HEK293 (cell line): ENCODE data around the gene DCUN1D2.

ENCODE experiments used
- KLF9 ChIP-seq: fragments of 450-650 bp; formaldehyde crosslinking; IDR thresholded peaks from 2 replicates; pipeline ENCODE4 v1.5.1; 2016; ENCODE audit warnings: missing biosample characterization, missing genetic modification characterization, low read depth
- RBAK ChIP-seq: fragments of 450-650 bp; formaldehyde crosslinking; IDR thresholded peaks from 2 replicates; pipeline ENCODE4 v1.5.1; 2016; ENCODE audit warnings: missing biosample characterization, missing genetic modification characterization
- ZBTB17 ChIP-seq: fragments of 450-650 bp; formaldehyde crosslinking; IDR thresholded peaks from 2 replicates; pipeline ENCODE4 v1.5.1; 2016; ENCODE audit warnings: missing biosample characterization, missing genetic modification characterization
- ZBTB20 ChIP-seq: fragments of 450-650 bp; formaldehyde crosslinking; IDR thresholded peaks from 2 replicates; pipeline ENCODE4 v1.5.1; 2016; ENCODE audit warnings: missing biosample characterization, missing genetic modification characterization
- ZFHX2 ChIP-seq: fragments of 450-650 bp; formaldehyde crosslinking; conservative IDR thresholded peaks from 2 replicates; pipeline ENCODE4 v1.5.1; 2016; ENCODE audit warnings: missing biosample characterization, missing genetic modification characterization
- ZFP3 ChIP-seq: fragments of 450-650 bp; formaldehyde crosslinking; IDR thresholded peaks from 2 replicates; pipeline ENCODE4 v1.5.1; 2016; ENCODE audit warnings: low read depth, missing biosample characterization, missing genetic modification characterization
- ZNF248 ChIP-seq: fragments of 450-650 bp; formaldehyde crosslinking; IDR thresholded peaks from 2 replicates; pipeline ENCODE4 v1.5.1; 2017; ENCODE audit warnings: missing biosample characterization, missing genetic modification characterization
- ZNF302 ChIP-seq: fragments of 450-650 bp; formaldehyde crosslinking; IDR thresholded peaks from 2 replicates; pipeline ENCODE4 v1.5.1; 2016; ENCODE audit warnings: missing biosample characterization, missing genetic modification characterization, low read depth
- ZNF354C ChIP-seq: fragments of 450-650 bp; formaldehyde crosslinking; IDR thresholded peaks from 2 replicates; pipeline ENCODE4 v1.5.1; 2016; ENCODE audit warnings: missing biosample characterization, missing genetic modification characterization, low read depth, borderline replicate concordance
- ZNF530 ChIP-seq: fragments of 450-650 bp; formaldehyde crosslinking; IDR thresholded peaks from 2 replicates; pipeline ENCODE4 v1.5.1; 2016; ENCODE audit warnings: low read depth, missing biosample characterization, missing genetic modification characterization
- TF ChIP-seq, protein P1 (sequence below): fragments of 450-650 bp; formaldehyde crosslinking; IDR thresholded peaks from 2 replicates; pipeline ENCODE4 v1.5.1; 2016; ENCODE audit warnings: missing biosample characterization, missing genetic modification characterization
- TF ChIP-seq, protein P2 (sequence below): fragments of 450-650 bp; formaldehyde crosslinking; IDR thresholded peaks from 2 replicates; pipeline ENCODE4 v1.5.1; 2016; ENCODE audit warnings: missing biosample characterization, missing genetic modification characterization, low read depth

DNA sequence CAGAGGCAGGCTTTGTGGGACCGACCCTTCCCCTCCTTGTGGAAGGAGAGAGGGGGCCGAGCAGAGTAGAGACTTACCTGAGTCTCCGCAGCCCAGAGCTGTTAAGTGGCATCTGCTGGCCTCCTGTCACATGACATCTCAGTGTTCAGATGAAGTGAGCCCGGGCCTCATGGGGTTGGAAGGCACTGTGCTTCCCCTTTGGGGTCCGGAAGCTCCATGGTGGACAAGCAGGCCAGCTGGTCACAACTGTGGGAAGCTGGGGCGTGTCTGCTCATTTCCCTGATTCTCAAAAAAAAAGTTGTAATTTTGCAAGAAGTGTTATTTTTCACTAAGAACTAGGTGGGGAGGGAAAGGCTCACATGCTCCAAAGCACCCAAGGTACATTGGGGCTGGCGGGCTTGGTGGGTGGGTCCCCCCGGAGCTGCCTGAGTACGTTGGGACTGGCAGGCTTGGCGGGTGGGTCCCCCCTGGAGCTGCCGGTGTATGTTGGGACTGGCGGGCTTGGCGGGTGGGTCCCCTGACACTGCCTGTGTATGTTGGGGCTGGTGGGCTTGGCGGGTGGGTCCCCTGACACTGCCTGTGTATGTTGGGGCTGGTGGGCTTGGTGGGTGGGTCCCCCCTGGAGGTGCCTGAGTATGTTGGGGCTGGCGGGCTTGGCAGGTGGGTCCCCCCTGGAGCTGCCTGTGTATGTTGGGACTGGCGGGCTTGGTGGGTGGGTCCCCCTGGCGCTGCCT, 18.2 kb upstream of the DCUN1D2 start:
- no peak for TF ChIP-seq ZFP3 (tag by site-specific recombination)
- no peak for TF ChIP-seq ZNF354C (tag by site-specific recombination)
- no peak for TF ChIP-seq ZFHX2 (tag by site-specific recombination)
- no peak for TF ChIP-seq ZNF302
- no peak for TF ChIP-seq KLF9 (tag by site-specific recombination)
- TF ChIP-seq ZNF248 (tag by site-specific recombination): no peak
- TF ChIP-seq ZBTB20 (tag by site-specific recombination): no peak
- no peak for TF ChIP-seq ZBTB17 (tag by site-specific recombination)
- TF ChIP-seq, protein P1, sequence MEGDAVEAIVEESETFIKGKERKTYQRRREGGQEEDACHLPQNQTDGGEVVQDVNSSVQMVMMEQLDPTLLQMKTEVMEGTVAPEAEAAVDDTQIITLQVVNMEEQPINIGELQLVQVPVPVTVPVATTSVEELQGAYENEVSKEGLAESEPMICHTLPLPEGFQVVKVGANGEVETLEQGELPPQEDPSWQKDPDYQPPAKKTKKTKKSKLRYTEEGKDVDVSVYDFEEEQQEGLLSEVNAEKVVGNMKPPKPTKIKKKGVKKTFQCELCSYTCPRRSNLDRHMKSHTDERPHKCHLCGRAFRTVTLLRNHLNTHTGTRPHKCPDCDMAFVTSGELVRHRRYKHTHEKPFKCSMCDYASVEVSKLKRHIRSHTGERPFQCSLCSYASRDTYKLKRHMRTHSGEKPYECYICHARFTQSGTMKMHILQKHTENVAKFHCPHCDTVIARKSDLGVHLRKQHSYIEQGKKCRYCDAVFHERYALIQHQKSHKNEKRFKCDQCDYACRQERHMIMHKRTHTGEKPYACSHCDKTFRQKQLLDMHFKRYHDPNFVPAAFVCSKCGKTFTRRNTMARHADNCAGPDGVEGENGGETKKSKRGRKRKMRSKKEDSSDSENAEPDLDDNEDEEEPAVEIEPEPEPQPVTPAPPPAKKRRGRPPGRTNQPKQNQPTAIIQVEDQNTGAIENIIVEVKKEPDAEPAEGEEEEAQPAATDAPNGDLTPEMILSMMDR (tag by site-specific recombination): no peak
- no peak for TF ChIP-seq RBAK (tag by site-specific recombination)
- TF ChIP-seq ZNF530: no peak
- TF ChIP-seq, protein P2, sequence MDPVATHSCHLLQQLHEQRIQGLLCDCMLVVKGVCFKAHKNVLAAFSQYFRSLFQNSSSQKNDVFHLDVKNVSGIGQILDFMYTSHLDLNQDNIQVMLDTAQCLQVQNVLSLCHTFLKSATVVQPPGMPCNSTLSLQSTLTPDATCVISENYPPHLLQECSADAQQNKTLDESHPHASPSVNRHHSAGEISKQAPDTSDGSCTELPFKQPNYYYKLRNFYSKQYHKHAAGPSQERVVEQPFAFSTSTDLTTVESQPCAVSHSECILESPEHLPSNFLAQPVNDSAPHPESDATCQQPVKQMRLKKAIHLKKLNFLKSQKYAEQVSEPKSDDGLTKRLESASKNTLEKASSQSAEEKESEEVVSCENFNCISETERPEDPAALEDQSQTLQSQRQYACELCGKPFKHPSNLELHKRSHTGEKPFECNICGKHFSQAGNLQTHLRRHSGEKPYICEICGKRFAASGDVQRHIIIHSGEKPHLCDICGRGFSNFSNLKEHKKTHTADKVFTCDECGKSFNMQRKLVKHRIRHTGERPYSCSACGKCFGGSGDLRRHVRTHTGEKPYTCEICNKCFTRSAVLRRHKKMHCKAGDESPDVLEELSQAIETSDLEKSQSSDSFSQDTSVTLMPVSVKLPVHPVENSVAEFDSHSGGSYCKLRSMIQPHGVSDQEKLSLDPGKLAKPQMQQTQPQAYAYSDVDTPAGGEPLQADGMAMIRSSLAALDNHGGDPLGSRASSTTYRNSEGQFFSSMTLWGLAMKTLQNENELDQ (tag by site-specific recombination): no peak
